Measurements from ENCODE around the gene FASTK. TPM values are rescaled to one million over a fixed set of nuclear protein-coding genes. Genes with fewer than 3 reads are reported as not detected.

FASTK gene
- total and polyA plus RNA-seq, 4 donors: 28.9 to 108 (median 89.9) TPM

DNA sequence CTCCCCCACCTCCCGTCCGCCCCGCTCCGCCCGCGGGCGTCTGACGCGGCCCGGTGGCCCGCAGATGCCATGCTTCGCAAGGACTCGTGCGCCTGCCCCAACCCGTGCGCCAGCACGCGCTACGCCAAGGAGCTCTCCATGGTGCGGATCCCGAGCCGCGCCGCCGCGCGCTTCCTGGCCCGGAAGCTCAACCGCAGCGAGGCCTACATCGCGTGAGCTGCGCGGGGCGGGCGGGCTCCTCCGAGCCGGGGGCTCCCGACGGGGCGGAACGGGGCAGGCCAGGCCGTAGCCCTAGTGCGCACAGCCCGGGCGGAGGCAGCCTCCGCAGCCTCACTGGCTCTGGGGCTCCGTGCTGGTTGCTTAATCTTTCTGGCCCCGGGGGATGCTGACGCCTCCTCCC lies 29.5 kb downstream of the FASTK start:
- Histone ChIP-seq H3K4me1 (ENCODE audit: control insufficient read depth in 5 of 5, insufficient read depth in 5 of 5, low read length in 5 of 5) (peaks cover 0 to 24% (median 5%) of the 10 kb centered on the region in 5 donors), H3K4me3 (no peak overlapping the region), H3K27ac (ENCODE audit: low read depth in 1 of 2, low read length in 1 of 2) (no peak overlapping the region), H3K9ac (ENCODE audit: insufficient read depth in 1 of 2, low read length in 2 of 2) (no peak overlapping the region), H3K27me3 (ENCODE audit: control insufficient read depth in 3 of 3, insufficient read depth in 3 of 3, low read length in 2 of 3) (peaks cover 0 to 5% (median 0%) of the 10 kb centered on the region in 3 donors), H3K9me3 (ENCODE audit: control insufficient read depth in 4 of 4, insufficient read depth in 3 of 4, low read length in 3 of 4) (no peaks in the 10 kb centered on the region), H3K36me3 (ENCODE audit: control insufficient read depth in 4 of 4, insufficient read depth in 4 of 4, low read length in 4 of 4) (peaks cover 0 to 3% (median 0%) of the 10 kb centered on the region in 4 donors)
- TF ChIP-seq, protein P1, sequence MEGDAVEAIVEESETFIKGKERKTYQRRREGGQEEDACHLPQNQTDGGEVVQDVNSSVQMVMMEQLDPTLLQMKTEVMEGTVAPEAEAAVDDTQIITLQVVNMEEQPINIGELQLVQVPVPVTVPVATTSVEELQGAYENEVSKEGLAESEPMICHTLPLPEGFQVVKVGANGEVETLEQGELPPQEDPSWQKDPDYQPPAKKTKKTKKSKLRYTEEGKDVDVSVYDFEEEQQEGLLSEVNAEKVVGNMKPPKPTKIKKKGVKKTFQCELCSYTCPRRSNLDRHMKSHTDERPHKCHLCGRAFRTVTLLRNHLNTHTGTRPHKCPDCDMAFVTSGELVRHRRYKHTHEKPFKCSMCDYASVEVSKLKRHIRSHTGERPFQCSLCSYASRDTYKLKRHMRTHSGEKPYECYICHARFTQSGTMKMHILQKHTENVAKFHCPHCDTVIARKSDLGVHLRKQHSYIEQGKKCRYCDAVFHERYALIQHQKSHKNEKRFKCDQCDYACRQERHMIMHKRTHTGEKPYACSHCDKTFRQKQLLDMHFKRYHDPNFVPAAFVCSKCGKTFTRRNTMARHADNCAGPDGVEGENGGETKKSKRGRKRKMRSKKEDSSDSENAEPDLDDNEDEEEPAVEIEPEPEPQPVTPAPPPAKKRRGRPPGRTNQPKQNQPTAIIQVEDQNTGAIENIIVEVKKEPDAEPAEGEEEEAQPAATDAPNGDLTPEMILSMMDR (IDR thresholded peaks at IDR 0.05; ENCODE audit: control extremely low read depth, extremely low read depth): no peak
- peak; percentile 73 to 85 (median 78) for DNase-seq
- WGBS, 2 donors: 0 to 3% methylated on average over 43 to 50 of the region's 50 CpGs
- ATAC-seq (ENCODE audit: insufficient read depth, low FRiP score): peak; percentile 54

DNA sequence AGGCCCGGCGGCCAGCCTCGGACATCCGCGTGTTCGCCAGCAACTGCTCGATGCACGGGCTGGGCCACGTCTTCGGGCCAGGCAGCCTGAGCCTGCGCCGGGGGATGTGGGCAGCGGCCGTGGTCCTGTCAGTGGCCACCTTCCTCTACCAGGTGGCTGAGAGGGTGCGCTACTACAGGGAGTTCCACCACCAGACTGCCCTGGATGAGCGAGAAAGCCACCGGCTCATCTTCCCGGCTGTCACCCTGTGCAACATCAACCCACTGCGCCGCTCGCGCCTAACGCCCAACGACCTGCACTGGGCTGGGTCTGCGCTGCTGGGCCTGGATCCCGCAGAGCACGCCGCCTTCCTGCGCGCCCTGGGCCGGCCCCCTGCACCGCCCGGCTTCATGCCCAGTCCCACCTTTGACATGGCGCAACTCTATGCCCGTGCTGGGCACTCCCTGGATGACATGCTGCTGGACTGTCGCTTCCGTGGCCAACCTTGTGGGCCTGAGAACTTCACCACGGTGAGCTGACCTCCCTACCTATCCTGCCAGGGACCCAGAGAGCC lies 31.6 kb downstream of the FASTK start:
- no peak overlapping the region for H3K9ac ChIP-seq (ENCODE audit: insufficient read depth in 1 of 2, low read length in 2 of 2)
- H3K4me1 ChIP-seq (ENCODE audit: control insufficient read depth in 5 of 5, insufficient read depth in 5 of 5, low read length in 5 of 5): peaks cover 0 to 26% (median 5%) of the 10 kb centered on the region in 5 donors
- H3K27ac ChIP-seq (ENCODE audit: low read depth in 1 of 2, low read length in 1 of 2): no peak overlapping the region
- no peak overlapping the region for H3K4me3 ChIP-seq
- TF ChIP-seq, protein P1 (IDR thresholded peaks at IDR 0.05; ENCODE audit: control extremely low read depth, extremely low read depth): no peak
- peaks cover 0 to 6% (median 1%) of the 10 kb centered on the region in 4 donors for H3K36me3 ChIP-seq (ENCODE audit: control insufficient read depth in 4 of 4, insufficient read depth in 4 of 4, low read length in 4 of 4)
- 90 to 94% methylated on average over 38 of the region's 38 CpGs for WGBS, 2 donors
- peaks cover 0 to 5% (median 0%) of the 10 kb centered on the region in 3 donors for H3K27me3 ChIP-seq (ENCODE audit: control insufficient read depth in 3 of 3, insufficient read depth in 3 of 3, low read length in 2 of 3)
- no peaks in the 10 kb centered on the region for H3K9me3 ChIP-seq (ENCODE audit: control insufficient read depth in 4 of 4, insufficient read depth in 3 of 4, low read length in 3 of 4)
- no peak for DNase-seq
- ATAC-seq (ENCODE audit: insufficient read depth, low FRiP score): no peak

DNA sequence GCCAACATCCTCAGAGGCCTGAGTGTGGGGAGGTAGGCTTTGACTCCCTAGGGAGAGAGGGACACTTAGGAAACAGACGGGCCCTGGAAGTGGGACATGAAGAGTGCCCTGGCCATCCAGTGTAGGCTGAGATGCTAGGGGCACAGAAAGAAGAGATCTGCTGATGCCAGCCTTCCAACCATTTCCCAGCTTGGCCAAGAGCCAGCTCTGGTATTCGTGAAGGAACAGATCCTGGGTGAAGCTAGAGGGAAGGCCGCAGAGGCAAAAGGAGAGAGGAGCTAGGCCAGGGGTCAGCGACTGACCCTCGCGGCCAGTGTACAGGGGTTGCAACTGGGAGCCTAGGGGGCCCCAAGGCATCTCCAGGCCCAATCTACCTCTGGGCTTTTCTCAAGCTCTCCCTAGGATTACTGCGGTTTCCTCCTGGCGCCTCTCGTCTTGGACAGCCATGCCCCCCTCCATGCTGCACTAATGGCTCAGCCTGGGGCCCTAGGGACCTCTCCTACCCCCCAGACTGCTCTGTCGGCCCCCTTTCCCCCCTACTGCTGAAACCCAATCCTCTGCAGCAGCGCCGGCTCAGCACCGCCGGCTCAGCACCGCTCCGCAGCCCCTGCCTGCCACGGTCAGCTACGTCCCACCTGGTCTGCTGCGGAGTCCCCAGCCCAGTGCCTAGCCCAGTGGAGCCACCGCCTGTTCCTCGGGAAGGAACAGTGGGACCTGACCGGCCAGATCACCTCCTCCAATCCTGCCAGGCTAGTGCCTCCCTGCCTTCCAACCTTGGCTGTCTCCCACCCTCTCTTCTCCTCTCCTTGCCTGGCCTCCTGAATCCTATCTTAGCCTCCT lies 32.4 kb downstream of the FASTK start, which contains the start of gene ASIC3:
ASIC3 (plus strand) TSS at position 556 of the 840 bp plus-strand sequence. CDS start 355 bp downstream, outside the sequence.
- ATAC-seq (ENCODE audit: insufficient read depth, low FRiP score): no peak
- no peak for DNase-seq

More for the DNA sequence above, 32.4 kb downstream of the FASTK start, which contains the start of gene ASIC3:
- WGBS, 2 donors: 81 to 85% methylated on average over 22 of the region's 22 CpGs
- Histone ChIP-seq H3K9ac (ENCODE audit: insufficient read depth in 1 of 2, low read length in 2 of 2) (no peak within 1 kb of the TSS), H3K4me3 (no peak within 1 kb of the TSS), H3K27ac (ENCODE audit: low read depth in 1 of 2, low read length in 1 of 2) (no peak within 1 kb of the TSS), H3K27me3 (ENCODE audit: control insufficient read depth in 3 of 3, insufficient read depth in 3 of 3, low read length in 2 of 3) (peaks cover 0 to 5% (median 0%) of the 10 kb centered on the region in 3 donors), H3K9me3 (ENCODE audit: control insufficient read depth in 4 of 4, insufficient read depth in 3 of 4, low read length in 3 of 4) (peaks cover 0 to 2% (median 0%) of the 10 kb centered on the region in 4 donors), H3K4me1 (ENCODE audit: control insufficient read depth in 5 of 5, insufficient read depth in 5 of 5, low read length in 5 of 5) (peaks cover 0 to 26% (median 5%) of the 10 kb centered on the region in 5 donors), H3K36me3 (ENCODE audit: control insufficient read depth in 4 of 4, insufficient read depth in 4 of 4, low read length in 4 of 4) (peaks cover 0 to 9% (median 1%) of the 10 kb centered on the region in 4 donors)
- TF ChIP-seq, protein P1 (IDR thresholded peaks at IDR 0.05; ENCODE audit: control extremely low read depth, extremely low read depth): no peak

Measured in lung (tissue), 12 donors.